ENCODE results near the gene STMN3.
"Not testable (repeated sequence)": the region's sequence is repeated elsewhere in the genome, so short reads cannot be mapped to it uniquely, and the experiment has no call there.

DNA sequence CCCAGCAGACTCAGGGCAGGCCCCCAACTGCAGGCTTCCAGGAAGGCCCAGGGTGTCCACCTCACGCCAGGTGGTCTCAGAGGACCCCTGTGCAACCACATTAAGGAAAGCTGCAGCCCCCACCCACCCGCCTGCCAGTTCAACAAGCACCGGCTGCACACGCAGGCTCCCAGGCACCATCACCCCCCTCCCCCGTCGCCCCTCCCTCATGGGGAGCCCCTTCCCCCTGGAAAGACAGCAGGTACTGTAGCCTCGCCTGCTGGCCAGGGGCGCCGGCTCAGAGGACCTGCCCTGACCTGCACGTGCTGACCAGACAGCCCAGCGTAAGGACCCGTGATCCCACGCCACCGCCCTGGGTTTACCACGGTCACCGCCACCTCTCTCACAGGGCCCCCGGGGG lies 12.5 kb downstream of the STMN3 start:
- TF ChIP-seq CTCF (IDR thresholded peaks at IDR 0.05 in 4 of 5, conservative IDR thresholded peaks at IDR 0.05 in 1 of 5); POLR2A (IDR thresholded peaks at IDR 0.05): not testable (repeated sequence)

Data from gastrocnemius medialis (tissue), 4 donors.